Heart left ventricle (tissue), 16 donors: ENCODE measurements around the gene MEN1. TPM values are rescaled to one million over a fixed set of nuclear protein-coding genes. Genes with fewer than 3 reads are reported as not detected.

Experiments used
- ATAC-seq, 4 donors: fragments of 200-7000 bp; cut with Tn5 transposase; one replicate each; pipeline ENCODE4 v1.9.1; 2020 to 2022; ENCODE audit warnings: moderate library complexity in 4 of 4, mild to moderate bottlenecking in 3 of 4, moderate number of reproducible peaks in 1 of 4
- DNase-seq, 5 donors: peaks; one replicate each; pipeline ENCODE4 v3.0.0-alpha.2; 2020
- H3K27ac ChIP-seq, 12 donors: fragments of 200-600 bp; sonication (generic) in 4 of 12; one replicate each; pipeline versions ENCODE4 v1.5.0 to v1.8.0; 2016 to 2022; ENCODE audit warnings: mild to moderate bottlenecking in 2 of 12
- H3K27me3 ChIP-seq, 9 donors: fragments of 200-600 bp; sonication (generic) in 2 of 9; one replicate each; pipeline versions ENCODE4 v1.5.1 to v1.8.0; 2016 to 2022; ENCODE audit warnings: mild to moderate bottlenecking in 3 of 9
- H3K36me3 ChIP-seq, 9 donors: fragments of 200-600 bp; sonication (generic) in 2 of 9; one replicate each; pipeline versions ENCODE4 v1.5.0 to v1.8.0; 2018 to 2022; ENCODE audit warnings: mild to moderate bottlenecking in 2 of 9
- H3K4me1 ChIP-seq, 12 donors: fragments of 200-600 bp; sonication (generic) in 4 of 12; one replicate each; pipeline versions ENCODE4 v1.5.0 to v1.8.0; 2016 to 2022; ENCODE audit warnings: mild to moderate bottlenecking in 3 of 12
- H3K4me3 ChIP-seq, 12 donors: fragments of 200-600 bp; sonication (generic) in 4 of 12; one replicate each; pipeline versions ENCODE4 v1.5.0 to v1.8.0; 2017 to 2022; ENCODE audit warnings: mild to moderate bottlenecking in 9 of 12, moderate library complexity in 4 of 12
- H3K9me3 ChIP-seq, 12 donors: fragments of 200-600 bp; sonication (generic) in 4 of 12; one replicate each; pipeline versions ENCODE4 v1.5.0 to v1.8.0; 2016 to 2022; ENCODE audit warnings: mild to moderate bottlenecking in 1 of 12
- CTCF ChIP-seq, 12 donors: fragments of 200-600 bp; sonication (generic) in 4 of 12; IDR thresholded peaks; one replicate each; pipeline versions ENCODE4 v1.5.0 to v1.8.0; 2018 to 2022; ENCODE audit warnings: antibody characterized with exemption in 12 of 12, mild to moderate bottlenecking in 5 of 12
- POLR2A ChIP-seq, 2 donors: fragments of 450-650 bp; IDR thresholded peaks; one replicate each; pipeline ENCODE4 v1.6.1; 2017; ENCODE audit warnings: antibody characterized with exemption in 2 of 2, mild to moderate bottlenecking in 2 of 2, moderate library complexity in 2 of 2
- WGBS, 4 donors: extraction: QIAGEN DNeasy Blood & Tissue Kit in 2 of 4; methylation state at CpG; one replicate each; pipeline versions ENCODE4 v1.1.5 to v1.1.7; 2013 to 2018; 5-methylcytosine and 5-hydroxymethylcytosine counted together
- intact Hi-C, 10 donors: fragments of 100-400 bp; cut with DNase I; formaldehyde crosslinking; loops; one replicate each; pipeline versions ENCODE4 v1.11.1 to v1.14.2; 2022
- polyA plus RNA-seq, 2 donors: library from polyadenylated mRNA; stranded (reverse); fragments of 200-250 nt; gene quantifications; one replicate each; pipeline ENCODE4 v1.2.3, GENCODE V29; 2013
- total RNA-seq, 9 donors: library from RNA; depleted of rRNA in 2 of 9; stranded (reverse); fragments of >200 nt in 2 of 9; fragmentation: NEBNext Ultra II Directional in 3 of 9; extraction: Animal tissue kit (Norgen Biotek cat#: 25700) in 3 of 9; gene quantifications; one replicate each; pipeline versions ENCODE4 v1.1.0 to v1.2.4, GENCODE V29; 2016 to 2023
- donor health status: ischemic (EF 13 %, LVEDD 7.1; RV severe dilation, severe dysfunction).
- donor health status: healthy with polysubstance abuse.
- donor health status: DM: no; HTN: yes; CAD: no.
- donor health status: DM: no; HTN: no; CAD: no.
- donor health status: ischemic (EF 25% LVEDD 6.9; RV normal size, moderate dysfunction).
- donor health status: ischemic (EF 25% LVEDD 5.7; RV mildly dilated, moderate dysfunction).
- donor health status: healthy.
- donor health status: DM: yes; HTN: yes; CAD: no.
- donor health status: ischemic (EF 35%, LVEDD 5.7; RV mildly dilated, moderate dysfunction).
- donor health status: nonischemic (EF 11% LVEDD 7.7; RV severe dilation, severe dysfunction).
- donor health status: DM: yes; HTN: yes; CAD: no.
- donor health status: PGD.
- donor health status: ischemic (EF 29% LVEDD 5.4; RV normal size, mild dysfunction).
- donor health status: nonischemic (EF 23%, LVEDD 6.1; RV moderate dilation, normal function).

The MEN1 gene
- total and polyA plus RNA-seq, 11 donors, result 6.6 to 15.2 (median 9.0) TPM

GRCh38 chr11:64827451-64827839 is 17.1 kb upstream of the MEN1 start:
- Histone ChIP-seq H3K27me3 (no peaks in the 10 kb centered on the region), H3K9me3 (no peaks in the 10 kb centered on the region), H3K4me3 (no peak overlapping the region), H3K4me1 (no peaks in the 10 kb centered on the region), H3K27ac (no peak overlapping the region), H3K36me3 (no peaks in the 10 kb centered on the region)
- WGBS, 4 donors, result 89 to 95% (median 93%) methylated on average over 13 to 22 of the region's 22 CpGs
- DNase-seq (no peak), ATAC-seq (no peak)
- TF ChIP-seq CTCF (IDR thresholded peaks at IDR 0.05), result no peak
- no peak for TF ChIP-seq POLR2A (IDR thresholded peaks at IDR 0.05)
- intact Hi-C loops, result no loop called here

GRCh38 chr11:64826578-64827450 is 16.5 kb upstream of the MEN1 start:
- Histone ChIP-seq H3K27me3 (no peaks in the 10 kb centered on the region), H3K4me3 (no peak overlapping the region), H3K4me1 (no peaks in the 10 kb centered on the region), H3K36me3 (no peaks in the 10 kb centered on the region), H3K27ac (no peak overlapping the region), H3K9me3 (no peaks in the 10 kb centered on the region)
- intact Hi-C loops, result no loop called here
- ATAC-seq, result no peak
- TF ChIP-seq CTCF (IDR thresholded peaks at IDR 0.05) (no peak), POLR2A (IDR thresholded peaks at IDR 0.05) (no peak)
- WGBS, 4 donors, result 83 to 93% (median 89%) methylated on average over 50 to 52 of the region's 52 CpGs
- no peak for DNase-seq

DNA sequence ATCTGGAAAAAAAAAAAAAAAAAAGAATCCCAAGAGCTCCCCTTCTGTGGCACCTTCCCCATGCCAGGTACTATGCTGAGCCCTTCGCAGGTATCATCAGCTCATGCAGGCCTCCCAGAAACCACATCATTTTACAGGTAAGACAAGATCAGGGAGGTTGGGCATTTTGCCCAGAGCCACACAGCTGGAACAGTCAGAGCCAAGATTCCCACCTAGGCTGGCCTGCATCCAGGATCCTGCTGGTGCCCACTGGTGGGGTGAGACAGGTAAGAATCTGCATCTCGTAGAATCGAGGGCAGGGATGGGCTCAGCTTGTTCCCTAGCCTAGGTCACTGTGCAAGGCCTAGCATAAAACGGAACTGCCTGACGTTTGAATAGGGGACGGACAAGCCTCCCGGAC is 15.7 kb upstream of the MEN1 start:
- intact Hi-C loops, result no loop called here
- 85 to 95% (median 89%) methylated on average over 3 to 7 of the region's 7 CpGs for whole genome bisulfite sequencing, 4 donors
- no peak for DNase-seq
- Histone ChIP-seq H3K36me3 (no peaks in the 10 kb centered on the region), H3K9me3 (no peaks in the 10 kb centered on the region), H3K27me3 (no peaks in the 10 kb centered on the region), H3K4me1 (no peaks in the 10 kb centered on the region), H3K27ac (no peak overlapping the region), H3K4me3 (no peak overlapping the region)
- no peak for TF ChIP-seq CTCF (IDR thresholded peaks at IDR 0.05)
- ATAC-seq, result no peak

GRCh38 chr11:64823568-64824119 is 13.3 kb upstream of the MEN1 start:
- 54 to 62% (median 55%) methylated on average over 11 of the region's 11 CpGs for WGBS, 4 donors
- H3K4me1 ChIP-seq, result no peaks in the 10 kb centered on the region

More at GRCh38 chr11:64823568-64824119, 13.3 kb upstream of the MEN1 start:
- H3K27ac ChIP-seq, result no peak overlapping the region
- TF ChIP-seq POLR2A (IDR thresholded peaks at IDR 0.05) (no peak), CTCF (IDR thresholded peaks at IDR 0.05) (no peak)
- H3K36me3 ChIP-seq, result no peaks in the 10 kb centered on the region
- no peak overlapping the region for H3K4me3 ChIP-seq
- DNase-seq (no peak), ATAC-seq (no peak)
- no peaks in the 10 kb centered on the region for H3K9me3 ChIP-seq
- H3K27me3 ChIP-seq, result no peaks in the 10 kb centered on the region
- intact Hi-C loops, result no loop called here
